ENCODE data around the gene DIAPH2. TPM values are rescaled to one million over a fixed set of nuclear protein-coding genes. Genes with fewer than 3 reads are reported as not detected.

Gene DIAPH2
- total and polyA plus RNA-seq, 2 donors (not counting 1 experiment from before 2014, with no cell fraction given): 4.2 to 32.4 TPM

GRCh38 chrX:97260679-97261078 is 576.0 kb downstream of the DIAPH2 start:
- H4K20me1 ChIP-seq (ENCODE audit: control insufficient read depth, insufficient read depth, low read length, poor library complexity, severe bottlenecking): no peaks in the 10 kb centered on the region
- no CpG with 5 or more reads among the region's 5 CpGs for WGBS (ENCODE audit: insufficient coverage)
- Mint-ChIP-seq H3K9me3 (ENCODE audit: insufficient read depth) (peaks cover 1% of the 10 kb centered on the region), H3K4me3 (no peak overlapping the region), H3K27me3 (no peaks in the 10 kb centered on the region), H3K27ac (no peak overlapping the region), H3K4me1 (no peaks in the 10 kb centered on the region)
- H2AFZ ChIP-seq (ENCODE audit: insufficient read depth, low read depth, low read length, poor library complexity, severe bottlenecking): no peak overlapping the region
- no peak overlapping the region for H3K9ac ChIP-seq (ENCODE audit: low read length)
- intact Hi-C loops (cut with micrococcal nuclease): no loop called here
- H3K27me3 ChIP-seq (replicated peaks in 1 of 4; ENCODE audit: control extremely low read depth in 1 of 4, control insufficient read depth in 3 of 4, insufficient read depth in 4 of 4, low read length in 3 of 4): no peaks in the 10 kb centered on the region
- H3K36me3 ChIP-seq (replicated peaks in 1 of 2; ENCODE audit: control extremely low read depth in 1 of 2, control insufficient read depth in 1 of 2, extremely low read depth in 1 of 2, insufficient read depth in 2 of 2, low read length in 1 of 2): no peaks in the 10 kb centered on the region
- POLR2A ChIA-PET: no interaction called here
- no peaks in the 10 kb centered on the region for H3K79me2 ChIP-seq (ENCODE audit: control insufficient read depth, insufficient read depth, low read length)
- ATAC-seq (ENCODE audit: low read depth): no peak
- no peaks in the 10 kb centered on the region for H3K9me3 ChIP-seq (ENCODE audit: control extremely low read depth in 1 of 3, control insufficient read depth in 2 of 3, insufficient read depth in 1 of 3, low read length in 2 of 3)
- TF ChIP-seq EZH2 (IDR thresholded peaks at IDR 0.05; ENCODE audit: borderline replicate concordance, insufficient read depth, low read depth, low read length, poor library complexity, severe bottlenecking) (no peak), CTCF (IDR thresholded peaks at IDR 0.05) (no peak)
- H3K4me2 ChIP-seq (replicated peaks; ENCODE audit: low read depth, low read length, poor library complexity, severe bottlenecking): no peak overlapping the region
- DNase-seq: no peak
- no peaks in the 10 kb centered on the region for H3K4me1 ChIP-seq (ENCODE audit: control insufficient read depth in 2 of 2, insufficient read depth in 2 of 2, low read length in 2 of 2)
- no peak overlapping the region for H3K4me3 ChIP-seq (ENCODE audit: control extremely low read depth in 1 of 5, extremely low read depth in 1 of 5, insufficient read depth in 1 of 5, low read depth in 2 of 5, low read length in 4 of 5)
- no peak overlapping the region for H3K27ac ChIP-seq (ENCODE audit: low read length in 2 of 2)
- CTCF ChIA-PET: no interaction called here

DNA sequence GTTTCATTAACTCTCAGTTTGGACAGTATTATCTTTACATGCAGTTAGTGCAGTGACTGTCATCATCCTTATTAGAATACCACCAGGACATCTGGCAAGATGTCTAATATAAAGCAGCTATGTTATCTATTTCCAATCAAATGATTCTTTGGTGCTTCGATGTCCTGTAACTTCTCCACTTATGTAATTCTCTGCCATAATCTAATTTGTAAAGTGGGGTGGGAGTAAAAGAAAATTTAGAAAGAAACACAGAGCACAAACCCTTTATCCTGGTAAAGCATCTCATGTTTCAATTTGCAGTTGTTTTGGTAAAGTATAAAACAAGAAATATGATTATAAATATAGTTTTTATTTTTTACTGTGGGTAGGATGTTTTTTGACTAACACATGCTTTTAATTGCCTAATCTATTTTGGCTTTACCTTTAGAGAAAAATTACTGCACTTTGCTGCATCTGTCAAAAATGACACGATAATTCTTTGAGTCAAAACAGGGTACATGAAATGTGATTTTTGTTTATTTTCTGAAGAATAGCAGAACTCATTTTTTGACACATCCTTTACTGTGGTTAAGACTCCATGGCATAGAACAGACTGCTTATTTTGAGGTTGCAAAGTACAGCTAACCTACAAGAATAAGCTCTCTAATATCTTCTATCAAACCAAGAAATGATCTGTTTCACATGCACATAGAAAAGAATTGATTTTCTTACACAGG is 581.9 kb downstream of the DIAPH2 start:
- Mint-ChIP-seq H3K4me3 (no peak overlapping the region), H3K4me1 (peaks cover 1% of the 10 kb centered on the region), H3K9me3 (ENCODE audit: insufficient read depth) (no peaks in the 10 kb centered on the region), H3K27me3 (no peaks in the 10 kb centered on the region), H3K27ac (no peak overlapping the region)
- ChIA-PET POLR2A (no interaction called here), CTCF (no interaction called here)
- Histone ChIP-seq H4K20me1 (ENCODE audit: control insufficient read depth, insufficient read depth, low read length, poor library complexity, severe bottlenecking) (no peaks in the 10 kb centered on the region), H3K27ac (ENCODE audit: low read length in 2 of 2) (no peak overlapping the region), H3K27me3 (replicated peaks in 1 of 4; ENCODE audit: control extremely low read depth in 1 of 4, control insufficient read depth in 3 of 4, insufficient read depth in 4 of 4, low read length in 3 of 4) (no peaks in the 10 kb centered on the region), H3K4me2 (replicated peaks; ENCODE audit: low read depth, low read length, poor library complexity, severe bottlenecking) (no peak overlapping the region), H3K79me2 (ENCODE audit: control insufficient read depth, insufficient read depth, low read length) (no peaks in the 10 kb centered on the region), H3K4me1 (ENCODE audit: control insufficient read depth in 2 of 2, insufficient read depth in 2 of 2, low read length in 2 of 2) (no peaks in the 10 kb centered on the region), H2AFZ (ENCODE audit: insufficient read depth, low read depth, low read length, poor library complexity, severe bottlenecking) (no peak overlapping the region), H3K36me3 (replicated peaks in 1 of 2; ENCODE audit: control extremely low read depth in 1 of 2, control insufficient read depth in 1 of 2, extremely low read depth in 1 of 2, insufficient read depth in 2 of 2, low read length in 1 of 2) (no peaks in the 10 kb centered on the region), H3K4me3 (ENCODE audit: control extremely low read depth in 1 of 5, extremely low read depth in 1 of 5, insufficient read depth in 1 of 5, low read depth in 2 of 5, low read length in 4 of 5) (no peak overlapping the region), H3K9me3 (ENCODE audit: control extremely low read depth in 1 of 3, control insufficient read depth in 2 of 3, insufficient read depth in 1 of 3, low read length in 2 of 3) (no peaks in the 10 kb centered on the region), H3K9ac (ENCODE audit: low read length) (no peak overlapping the region)
- no peak for DNase-seq
- WGBS (ENCODE audit: insufficient coverage): no CpG with 5 or more reads among the region's 2 CpGs
- ATAC-seq (ENCODE audit: low read depth): no peak
- no peak for TF ChIP-seq CTCF (IDR thresholded peaks at IDR 0.05)
- TF ChIP-seq EZH2 (IDR thresholded peaks at IDR 0.05; ENCODE audit: borderline replicate concordance, insufficient read depth, low read depth, low read length, poor library complexity, severe bottlenecking): no peak
- intact Hi-C loops (cut with micrococcal nuclease): no loop called here

All from B cell (primary cell).